GM12873 (cell line): Measurements from ENCODE around the gene TACC2.

Source experiments
- TF ChIP-seq, protein P1 (sequence below): IDR thresholded peaks from 2 replicates; pipeline ENCODE4 v1.5.1; 2012; ENCODE audit warnings: low read depth, mild to moderate bottlenecking, moderate library complexity, low read length, control low read depth; ENCODE audit not compliant: insufficient read depth; ENCODE audit errors: missing control alignments

TACC2 gene

DNA sequence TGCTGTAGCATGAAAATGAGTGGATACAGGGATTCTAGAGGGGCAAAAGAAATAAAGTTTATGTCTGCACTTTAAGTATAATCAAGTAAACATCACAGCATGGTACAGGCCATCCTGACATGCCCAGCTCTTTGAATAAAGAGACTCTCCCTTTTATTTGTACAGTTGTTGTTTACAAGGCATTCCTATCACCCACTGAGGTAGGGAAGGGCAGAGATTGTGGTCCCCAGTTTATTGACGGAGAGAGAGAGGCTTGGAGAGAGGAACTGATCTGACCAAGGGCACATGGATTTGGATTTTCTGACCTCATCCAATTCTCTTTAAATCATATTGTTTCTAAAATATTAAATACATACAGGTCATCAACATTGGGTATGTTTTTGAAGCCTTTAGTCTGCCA, 53.9 kb downstream of the TACC2 start:
- TF ChIP-seq, protein P1, sequence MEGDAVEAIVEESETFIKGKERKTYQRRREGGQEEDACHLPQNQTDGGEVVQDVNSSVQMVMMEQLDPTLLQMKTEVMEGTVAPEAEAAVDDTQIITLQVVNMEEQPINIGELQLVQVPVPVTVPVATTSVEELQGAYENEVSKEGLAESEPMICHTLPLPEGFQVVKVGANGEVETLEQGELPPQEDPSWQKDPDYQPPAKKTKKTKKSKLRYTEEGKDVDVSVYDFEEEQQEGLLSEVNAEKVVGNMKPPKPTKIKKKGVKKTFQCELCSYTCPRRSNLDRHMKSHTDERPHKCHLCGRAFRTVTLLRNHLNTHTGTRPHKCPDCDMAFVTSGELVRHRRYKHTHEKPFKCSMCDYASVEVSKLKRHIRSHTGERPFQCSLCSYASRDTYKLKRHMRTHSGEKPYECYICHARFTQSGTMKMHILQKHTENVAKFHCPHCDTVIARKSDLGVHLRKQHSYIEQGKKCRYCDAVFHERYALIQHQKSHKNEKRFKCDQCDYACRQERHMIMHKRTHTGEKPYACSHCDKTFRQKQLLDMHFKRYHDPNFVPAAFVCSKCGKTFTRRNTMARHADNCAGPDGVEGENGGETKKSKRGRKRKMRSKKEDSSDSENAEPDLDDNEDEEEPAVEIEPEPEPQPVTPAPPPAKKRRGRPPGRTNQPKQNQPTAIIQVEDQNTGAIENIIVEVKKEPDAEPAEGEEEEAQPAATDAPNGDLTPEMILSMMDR, result no peak

GRCh38 chr10:122044045-122044661, 55.2 kb downstream of the TACC2 start:
- TF ChIP-seq, protein P1, result no peak

GRCh38 chr10:122044713-122045112, 55.8 kb downstream of the TACC2 start:
- TF ChIP-seq, protein P1, result no peak

DNA sequence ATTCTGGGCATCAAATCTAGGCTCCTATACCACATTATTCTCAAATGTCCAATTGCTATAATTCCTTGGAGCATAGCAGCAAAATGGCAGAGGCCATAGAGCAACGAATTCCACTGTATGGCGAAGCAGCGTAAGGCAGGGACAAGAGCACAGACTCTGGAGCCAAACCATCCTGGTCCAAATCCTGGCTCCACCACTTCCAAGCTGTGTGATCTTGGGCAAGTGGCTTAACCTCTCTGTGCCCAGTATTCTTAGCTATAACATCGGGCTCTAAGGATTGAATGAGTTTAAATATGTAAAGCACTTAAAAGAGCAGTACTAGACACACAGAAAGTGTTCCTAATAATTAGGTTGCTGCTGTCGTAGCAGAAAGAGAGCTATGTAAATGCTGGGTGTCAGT, 56.2 kb downstream of the TACC2 start:
- TF ChIP-seq, protein P1, result no peak

GRCh38 chr10:122047560-122047959, 58.6 kb downstream of the TACC2 start:
- TF ChIP-seq, protein P1, result no peak

DNA sequence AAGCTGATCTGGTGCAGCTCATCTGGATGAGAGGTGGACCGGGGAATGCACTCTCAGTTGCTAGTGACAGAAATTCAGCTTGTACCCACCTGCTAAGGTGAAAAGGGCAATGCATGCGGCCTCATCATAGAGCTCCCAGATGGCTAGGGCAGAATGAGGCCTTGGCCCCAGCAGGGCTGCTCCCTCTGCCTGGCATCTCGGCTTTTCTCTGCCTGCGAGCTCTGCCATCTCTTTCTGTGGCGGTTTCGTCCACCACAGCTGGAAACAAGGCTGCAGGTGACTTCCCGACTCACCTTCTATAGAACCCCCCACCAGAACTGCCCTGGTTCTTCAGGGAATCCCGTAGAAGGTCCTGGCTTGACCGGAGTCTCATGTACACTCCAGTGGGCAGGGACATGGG, 60.1 kb downstream of the TACC2 start:
- TF ChIP-seq, protein P1, result no peak

DNA sequence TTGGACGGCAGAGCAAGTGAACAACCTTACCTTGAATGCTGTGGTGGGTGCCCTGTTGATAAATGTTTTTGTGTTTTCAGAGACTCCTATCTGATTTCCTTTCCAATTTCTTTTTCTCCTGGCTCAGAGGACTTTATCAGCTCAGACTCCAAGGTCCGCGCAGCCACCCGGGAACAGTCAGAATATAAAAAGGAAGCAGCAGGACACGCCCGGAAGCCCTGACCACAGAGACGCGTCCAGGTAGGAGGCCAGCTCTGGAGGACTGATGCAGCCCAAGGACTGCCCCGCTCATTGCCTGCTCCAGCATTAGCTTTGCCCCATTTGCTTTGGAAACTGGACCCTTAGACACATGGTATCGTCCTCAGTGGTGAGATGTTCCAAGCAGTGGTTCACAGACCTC, 61.3 kb downstream of the TACC2 start:
- TF ChIP-seq, protein P1, result no peak
